ENCODE measurements around the gene RASGEF1C. TPM values are rescaled to one million over a fixed set of nuclear protein-coding genes. Genes with fewer than 3 reads are reported as not detected.

The RASGEF1C gene
- under 1 TPM; 0.46 to 0.75 (median 0.64) TPM for polyA plus RNA-seq (ENCODE audit: insufficient read length in 4 of 4)

DNA sequence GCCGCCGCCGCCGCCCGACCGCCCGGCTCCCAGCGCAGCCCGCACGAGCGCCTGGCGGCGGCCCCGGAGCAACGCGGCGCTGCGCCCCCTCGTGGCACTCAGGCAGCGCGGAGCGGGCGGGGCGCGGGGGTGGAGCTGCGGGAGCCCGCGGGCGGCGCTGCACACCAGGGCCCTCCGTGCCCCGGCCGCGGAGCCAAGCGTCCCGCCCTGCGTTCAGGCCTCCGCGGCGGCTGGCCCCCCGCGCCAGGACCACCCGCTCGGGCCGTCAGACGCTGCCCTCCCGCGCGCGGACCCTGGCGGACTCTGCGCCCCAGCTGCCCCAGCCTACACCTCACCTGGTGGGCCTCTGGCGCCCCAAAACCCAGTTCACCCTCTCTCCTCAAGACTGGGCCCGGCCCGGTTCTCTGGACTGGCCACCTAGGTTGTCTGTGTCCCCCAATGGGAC is at the start of gene RASGEF1C:
RASGEF1C (minus strand) TSS at position 75 of the 445 bp plus-strand sequence. CDS start 71,159 bp downstream, outside the sequence.
- peak in 3 of 4 donors; percentile 37 to 59 (median 52) for DNase-seq (ENCODE audit: low read depth in 4 of 4, low spot score in 2 of 4)

DNA sequence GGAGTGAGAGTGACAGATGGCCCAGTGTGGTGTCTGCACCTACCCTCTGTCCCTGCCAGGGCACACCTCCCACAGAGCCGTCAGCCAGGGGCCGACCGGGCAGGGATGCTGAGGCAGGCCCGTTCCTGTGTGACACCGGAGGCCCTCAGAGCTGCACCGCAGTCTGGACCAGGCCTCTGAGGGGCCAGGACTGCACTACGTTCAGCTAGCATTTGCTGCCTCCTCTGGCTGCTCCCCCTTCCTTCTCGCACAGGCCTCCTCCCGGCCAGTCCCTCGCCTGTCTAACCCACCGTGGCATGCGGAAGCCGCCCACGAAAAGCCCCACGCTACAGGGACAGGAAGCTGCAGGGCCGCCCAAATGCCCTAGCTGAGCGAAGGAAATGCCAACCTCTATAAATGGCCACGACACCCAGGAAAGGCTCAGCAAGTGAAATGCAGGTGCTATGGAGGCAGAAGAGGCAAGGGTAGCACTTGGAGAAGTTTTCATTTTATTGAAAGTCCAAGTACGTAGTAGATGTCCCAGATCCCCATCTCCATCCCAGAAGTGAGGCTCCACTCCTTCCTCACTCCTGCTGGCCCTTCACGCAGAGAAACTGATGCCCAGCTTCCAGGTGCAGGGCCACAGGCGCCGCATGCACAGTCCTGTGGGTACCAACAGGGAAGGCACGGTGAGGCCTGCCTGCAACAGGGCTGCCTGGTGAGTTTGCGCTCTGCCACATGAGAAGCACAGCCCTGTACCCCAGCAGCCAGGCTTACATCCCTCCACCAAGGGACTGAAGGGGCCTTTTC is 44.2 kb upstream of the RASGEF1C start:
- DNase-seq (ENCODE audit: low read depth in 4 of 4, low spot score in 2 of 4): no peak

DNA sequence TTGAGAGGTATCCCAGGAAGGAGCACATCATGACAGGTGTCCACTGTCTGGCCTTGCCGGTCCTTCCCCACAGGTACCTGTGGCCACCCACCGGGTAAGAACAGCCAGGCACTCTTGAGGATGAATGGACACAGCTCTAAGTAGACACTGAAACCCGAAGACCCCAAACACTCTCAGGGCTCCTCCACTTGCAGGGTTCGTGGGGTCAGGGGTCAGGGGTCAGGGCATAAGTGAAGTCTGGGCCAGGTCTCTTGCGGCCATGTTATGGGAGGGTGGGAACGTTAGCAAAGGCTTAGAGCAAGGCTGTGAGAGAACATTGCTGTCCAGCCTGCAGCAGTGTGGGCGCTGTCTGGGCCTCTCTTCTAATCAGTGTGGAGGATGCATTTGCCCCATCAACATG is 42.9 kb upstream of the RASGEF1C start:
- no peak for DNase-seq (ENCODE audit: low read depth in 4 of 4, low spot score in 2 of 4)

DNA sequence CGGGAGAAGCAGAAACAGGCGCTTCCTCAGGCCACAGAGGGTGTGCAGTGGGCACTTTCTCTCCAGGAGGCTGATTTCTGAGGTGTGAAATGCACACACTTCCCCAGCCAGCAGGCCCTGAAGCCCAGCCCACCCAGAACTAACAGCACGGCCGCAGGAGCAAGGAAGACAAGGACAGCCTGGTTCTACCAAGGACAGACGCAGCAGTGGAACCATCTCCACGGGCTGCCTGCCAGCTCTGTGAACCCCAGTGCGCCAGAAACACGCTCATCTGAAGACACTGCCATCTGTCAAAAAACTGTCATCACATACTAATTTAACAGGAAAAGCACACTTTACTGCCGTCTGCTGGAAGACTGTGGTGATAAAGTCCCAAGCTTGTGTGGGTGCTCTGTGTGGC is 42.1 kb upstream of the RASGEF1C start:
- DNase-seq (ENCODE audit: low read depth in 4 of 4, low spot score in 2 of 4): no peak

- DNase-seq (ENCODE audit: low read depth in 4 of 4, low spot score in 2 of 4): no peak
Measured at GRCh38 chr5:180250329-180250728, 41.3 kb upstream of the RASGEF1C start.

DNA sequence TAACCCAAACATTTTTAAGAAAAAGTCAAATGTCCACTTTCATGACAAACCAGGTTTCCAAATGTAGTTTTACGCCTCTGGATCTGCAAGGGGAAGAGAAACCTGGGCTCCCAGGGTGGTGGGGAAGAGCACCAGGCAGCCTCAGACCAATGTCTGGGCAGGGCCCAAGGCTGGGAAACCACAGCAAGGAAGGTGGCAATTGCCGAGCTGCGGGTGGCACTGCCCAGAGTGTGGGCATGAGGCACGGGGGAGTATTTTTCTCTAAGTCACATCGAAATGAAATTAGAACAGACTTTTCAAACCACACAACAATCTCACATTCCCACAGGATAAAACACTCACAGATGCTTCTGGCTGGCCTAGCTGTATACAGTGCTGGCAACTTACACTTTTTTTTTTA is 32.6 kb upstream of the RASGEF1C start:
- DNase-seq (ENCODE audit: low read depth in 4 of 4, low spot score in 2 of 4): no peak

GRCh38 chr5:180238631-180239030 is 29.6 kb upstream of the RASGEF1C start:
- DNase-seq (ENCODE audit: low read depth in 4 of 4, low spot score in 2 of 4): no peak

DNA sequence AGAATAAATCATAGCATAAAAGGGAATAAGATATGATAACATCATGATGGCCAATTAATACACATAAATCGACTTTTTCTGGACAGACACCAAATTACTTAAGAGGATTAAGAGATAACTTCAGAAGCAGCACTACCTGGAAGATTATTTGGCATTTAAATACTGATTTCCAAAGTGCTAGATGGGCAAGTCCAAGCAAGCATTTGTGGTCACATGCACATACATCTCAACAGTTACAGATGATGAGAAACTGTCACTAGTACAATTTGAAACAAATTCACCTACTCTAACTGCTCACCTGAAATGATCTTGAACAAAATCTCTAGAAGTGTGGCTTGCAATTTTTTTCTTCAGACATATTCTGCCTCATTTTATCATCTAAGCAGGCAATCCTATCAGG is 26.8 kb upstream of the RASGEF1C start:
- DNase-seq (ENCODE audit: low read depth in 4 of 4, low spot score in 2 of 4): no peak

DNA sequence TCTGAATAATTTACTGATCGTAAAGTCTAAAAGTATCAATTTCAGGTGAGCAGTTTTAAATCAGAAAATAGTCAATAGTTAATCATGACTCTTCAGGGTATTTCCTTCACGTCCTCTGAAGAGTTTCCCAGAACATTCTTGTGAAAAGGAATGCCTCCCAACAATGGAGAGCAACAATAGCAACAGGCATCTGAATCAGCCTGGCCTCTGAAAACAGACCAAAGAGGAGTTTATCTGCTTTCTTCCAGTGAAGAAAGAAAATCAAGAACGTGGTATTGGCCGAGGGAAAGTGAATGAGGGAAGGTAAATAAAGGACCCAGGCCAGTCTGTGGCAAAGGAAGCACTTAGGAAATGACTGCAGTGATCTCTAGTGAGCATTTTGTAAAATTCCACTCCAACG is 26.1 kb upstream of the RASGEF1C start:
- DNase-seq (ENCODE audit: low read depth in 4 of 4, low spot score in 2 of 4): no peak

GRCh38 chr5:180234271-180234670 is 25.3 kb upstream of the RASGEF1C start:
- no peak for DNase-seq (ENCODE audit: low read depth in 4 of 4, low spot score in 2 of 4)

DNA sequence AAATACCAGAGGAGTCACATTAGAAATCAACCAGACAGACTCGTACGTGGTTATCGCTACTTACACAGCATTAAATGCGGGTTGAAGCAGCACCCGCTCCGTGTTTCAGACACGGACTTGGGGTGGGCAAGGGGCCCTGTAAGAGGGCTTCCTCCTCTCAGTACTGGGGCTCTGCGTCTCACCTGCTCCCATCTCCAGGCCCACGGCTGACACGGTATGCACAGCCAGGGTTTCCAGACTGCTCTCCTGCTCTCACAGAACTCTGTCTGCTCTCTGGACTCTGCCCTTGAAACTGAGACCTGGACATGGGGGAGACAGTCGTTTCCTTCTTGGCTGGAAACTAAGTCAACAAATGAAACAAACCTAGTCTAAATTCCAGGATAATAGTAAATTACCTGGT is 24.7 kb upstream of the RASGEF1C start:
- no peak for DNase-seq (ENCODE audit: low read depth in 4 of 4, low spot score in 2 of 4)

DNA sequence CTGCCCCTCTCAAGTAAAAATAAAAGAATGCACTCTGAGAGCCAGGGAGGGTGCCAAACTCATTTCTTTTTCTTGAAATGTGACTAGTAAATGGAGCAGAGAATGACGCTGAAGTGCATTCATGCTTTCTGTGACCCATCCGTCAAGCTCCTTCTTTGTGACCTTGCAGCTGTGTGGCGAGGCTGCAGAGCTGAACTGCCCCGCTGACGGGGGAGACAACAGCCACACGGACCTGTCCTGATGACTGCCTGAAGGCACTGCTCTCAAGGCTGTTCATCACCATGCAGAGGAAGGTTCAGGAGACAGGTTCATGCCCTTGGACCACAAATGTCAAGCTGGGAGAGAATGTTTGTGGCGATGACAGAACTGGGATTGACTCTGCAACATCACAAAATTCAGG is 21.0 kb upstream of the RASGEF1C start:
- no peak for DNase-seq (ENCODE audit: low read depth in 4 of 4, low spot score in 2 of 4)

- DNase-seq (ENCODE audit: low read depth in 4 of 4, low spot score in 2 of 4): no peak
Measured at GRCh38 chr5:180222056-180222455, 13.0 kb upstream of the RASGEF1C start.

GRCh38 chr5:180217797-180218196 is 8.8 kb upstream of the RASGEF1C start:
- no peak for DNase-seq (ENCODE audit: low read depth in 4 of 4, low spot score in 2 of 4)

GRCh38 chr5:180216646-180217171 is 7.7 kb upstream of the RASGEF1C start:
- DNase-seq (ENCODE audit: low read depth in 4 of 4, low spot score in 2 of 4): no peak

GRCh38 chr5:180215783-180216630 is 7.0 kb upstream of the RASGEF1C start:
- no peak for DNase-seq (ENCODE audit: low read depth in 4 of 4, low spot score in 2 of 4)

GRCh38 chr5:180214870-180215770 is 6.1 kb upstream of the RASGEF1C start:
- no peak for DNase-seq (ENCODE audit: low read depth in 4 of 4, low spot score in 2 of 4)

- no peak for DNase-seq (ENCODE audit: low read depth in 4 of 4, low spot score in 2 of 4)
Measured at GRCh38 chr5:180213657-180214207, 4.7 kb upstream of the RASGEF1C start.

- no peak for DNase-seq (ENCODE audit: low read depth in 4 of 4, low spot score in 2 of 4)
Measured at GRCh38 chr5:180213256-180213600, 4.2 kb upstream of the RASGEF1C start.
